ENCODE results near the gene ASCL2.

- TF ChIP-seq CTCF (IDR thresholded peaks at IDR 0.05) (no peak), POLR2A (IDR thresholded peaks at IDR 0.05) (no peak), POLR2AphosphoS5 (IDR thresholded peaks at IDR 0.05) (no peak), EP300 (IDR thresholded peaks at IDR 0.05) (no peak)
Measured at GRCh38 chr11:2248762-2249161, 21.6 kb downstream of the ASCL2 start.
